GM12873 (cell line): Measurements from ENCODE around the gene NELFE.

Source experiments
- CTCF ChIP-seq: IDR thresholded peaks from 2 replicates; pipeline ENCODE4 v1.5.1; 2012; ENCODE audit warnings: low read depth, mild to moderate bottlenecking, moderate library complexity, low read length, control low read depth; ENCODE audit not compliant: insufficient read depth; ENCODE audit errors: missing control alignments

Gene NELFE

GRCh38 chr6:31935823-31936222 is 22.9 kb downstream of the NELFE start:
- no peak for TF ChIP-seq CTCF

- no peak for TF ChIP-seq CTCF
These were observed 23.8 kb downstream of the NELFE start for GRCh38 chr6:31935021-31935420.

- no peak for TF ChIP-seq CTCF
These were observed 25.2 kb downstream of the NELFE start for GRCh38 chr6:31933537-31933936.

- no peak for TF ChIP-seq CTCF
These were observed 27.8 kb downstream of the NELFE start for GRCh38 chr6:31930962-31931361.

- no peak for TF ChIP-seq CTCF
These were observed 30.2 kb downstream of the NELFE start for GRCh38 chr6:31928672-31928939.

- TF ChIP-seq CTCF = no peak
These were observed 30.7 kb downstream of the NELFE start for GRCh38 chr6:31927863-31928671.

GRCh38 chr6:31927242-31927862 is 31.4 kb downstream of the NELFE start, which contains the start of gene C2:
Gene C2 (plus strand): TSS chr6:31927717. CDS start chr6:31927753, 36 bp downstream.
- no peak for TF ChIP-seq CTCF
